Right atrium auricular region (tissue), 2 donors: Measurements from ENCODE around the gene ALDH4A1. TPM values are rescaled to one million over a fixed set of nuclear protein-coding genes. Genes with fewer than 3 reads are reported as not detected.

ENCODE experiments used
- DNase-seq: peaks from one replicate; pipeline ENCODE4 v3.0.0-alpha.2; 2019; ENCODE audit warnings: low spot score
- H3K27ac ChIP-seq, 2 donors: fragments of 200-600 bp; sonication (generic); 1 replicate in 1 of 2; 2 replicates in 1 of 2; pipeline ENCODE4 v1.5.1; 2016 to 2019
- H3K27me3 ChIP-seq, 2 donors: fragments of 200-600 bp; sonication (generic); one replicate each; pipeline versions ENCODE4 v1.5.1 to v1.6.0; 2017 to 2019
- H3K36me3 ChIP-seq: fragments of 200-600 bp; sonication (generic); one replicate; pipeline ENCODE4 v1.5.1; 2016
- H3K4me1 ChIP-seq, 2 donors: fragments of 200-600 bp; sonication (generic); one replicate each; pipeline versions ENCODE4 v1.5.1 to v1.6.0; 2017 to 2019
- H3K4me3 ChIP-seq, 2 donors: fragments of 200-600 bp; sonication (generic); 1 replicate in 1 of 2; 2 replicates in 1 of 2; pipeline ENCODE4 v1.5.1; 2017 to 2019; ENCODE audit warnings: mild to moderate bottlenecking in 1 of 2, moderate library complexity in 1 of 2
- H3K9me3 ChIP-seq, 2 donors: fragments of 200-600 bp; sonication (generic); one replicate each; pipeline ENCODE4 v1.5.1; 2019
- total RNA-seq, 2 donors: library from RNA; depleted of rRNA; stranded (reverse); fragments of >200 nt; gene quantifications; one replicate each; pipeline ENCODE4 v1.1.0, GENCODE V29; 2016
- TF ChIP-seq, protein P1 (sequence below), 2 donors: fragments of 200-600 bp; sonication (generic); IDR thresholded peaks; one replicate each; pipeline ENCODE4 v1.5.1; 2019; ENCODE audit warnings: antibody characterized with exemption in 2 of 2

Gene ALDH4A1
- total RNA-seq, 2 donors from 2014 or later = 22.6 to 27.3 TPM

DNA sequence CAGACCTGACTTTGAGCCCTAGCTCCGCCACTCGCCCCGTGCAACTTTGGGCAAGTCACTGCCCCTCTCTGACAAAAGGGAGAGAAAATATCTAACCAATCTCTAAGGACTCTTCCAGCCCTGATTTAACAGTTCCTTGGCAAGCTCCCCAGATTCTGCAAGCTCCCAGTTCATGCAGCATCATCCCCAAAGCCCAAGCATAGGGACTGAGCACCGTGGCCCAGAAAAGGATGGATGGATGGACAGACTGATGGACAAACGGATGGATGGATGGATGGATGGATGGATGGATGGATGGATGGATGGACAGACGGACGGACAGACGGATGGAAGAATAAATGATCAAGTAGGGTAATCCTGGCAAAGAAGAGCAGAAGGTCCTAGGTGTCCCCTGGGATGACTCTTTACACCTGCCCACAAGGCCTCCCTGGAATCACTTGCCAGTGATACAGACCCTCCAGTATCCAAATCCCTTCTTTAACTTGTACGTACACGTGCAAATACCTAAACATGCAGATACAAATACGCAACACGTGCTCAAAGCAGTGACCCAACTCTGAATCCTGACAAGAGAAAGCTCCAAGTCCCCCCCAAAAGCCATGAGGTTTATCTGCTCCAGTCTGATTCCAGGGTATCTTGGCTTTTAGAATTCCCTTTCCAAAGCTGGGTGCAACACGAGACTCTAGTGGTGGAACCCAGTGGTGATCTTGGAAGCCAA, 38.1 kb upstream of the ALDH4A1 start:
- no peak overlapping the region for H3K27ac ChIP-seq
- DNase-seq = no peak

DNA sequence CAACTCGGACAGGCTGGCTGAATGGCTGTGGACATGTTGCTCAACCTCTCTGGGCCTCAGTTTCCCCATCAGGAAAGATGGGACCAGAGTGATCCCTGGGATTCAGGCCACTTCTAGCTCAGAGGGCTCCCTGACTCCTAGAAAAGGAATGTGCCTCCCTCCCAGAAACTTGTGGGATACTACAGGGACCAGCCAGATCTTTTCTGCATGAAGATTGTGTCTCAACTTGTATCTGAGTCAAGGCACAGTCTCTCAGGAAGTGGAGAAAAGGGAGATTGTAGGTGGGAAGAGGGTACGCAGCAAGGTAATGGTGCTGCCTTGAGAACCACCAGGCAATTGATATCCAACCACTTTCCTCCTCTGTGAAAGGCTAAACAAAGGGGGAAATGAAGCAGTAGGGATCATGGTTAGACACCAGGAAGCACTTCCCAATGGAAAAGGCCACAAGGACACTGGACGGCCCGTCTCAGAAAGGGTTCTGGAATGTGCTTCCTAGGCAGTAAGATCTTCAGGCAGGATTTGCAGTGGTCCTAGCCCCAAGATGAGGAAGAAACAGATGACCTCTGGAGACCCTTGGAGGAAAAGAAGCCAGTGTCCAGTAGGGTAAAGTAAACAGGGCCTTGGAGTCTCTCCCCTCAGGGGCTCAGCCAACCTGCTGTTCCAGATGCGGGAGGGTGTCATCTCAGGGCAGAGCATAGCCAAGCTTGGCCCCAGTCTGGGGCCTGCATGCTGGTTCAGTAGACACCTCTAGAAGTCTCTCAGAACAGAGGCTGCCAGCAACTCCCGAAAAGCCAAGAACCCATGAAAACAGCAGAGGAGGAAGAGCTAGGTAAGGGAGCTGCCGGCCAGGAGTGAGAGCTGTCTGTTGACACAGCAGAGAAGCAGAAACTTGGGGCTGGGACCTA, 37.3 kb upstream of the ALDH4A1 start:
- TF ChIP-seq, protein P1, sequence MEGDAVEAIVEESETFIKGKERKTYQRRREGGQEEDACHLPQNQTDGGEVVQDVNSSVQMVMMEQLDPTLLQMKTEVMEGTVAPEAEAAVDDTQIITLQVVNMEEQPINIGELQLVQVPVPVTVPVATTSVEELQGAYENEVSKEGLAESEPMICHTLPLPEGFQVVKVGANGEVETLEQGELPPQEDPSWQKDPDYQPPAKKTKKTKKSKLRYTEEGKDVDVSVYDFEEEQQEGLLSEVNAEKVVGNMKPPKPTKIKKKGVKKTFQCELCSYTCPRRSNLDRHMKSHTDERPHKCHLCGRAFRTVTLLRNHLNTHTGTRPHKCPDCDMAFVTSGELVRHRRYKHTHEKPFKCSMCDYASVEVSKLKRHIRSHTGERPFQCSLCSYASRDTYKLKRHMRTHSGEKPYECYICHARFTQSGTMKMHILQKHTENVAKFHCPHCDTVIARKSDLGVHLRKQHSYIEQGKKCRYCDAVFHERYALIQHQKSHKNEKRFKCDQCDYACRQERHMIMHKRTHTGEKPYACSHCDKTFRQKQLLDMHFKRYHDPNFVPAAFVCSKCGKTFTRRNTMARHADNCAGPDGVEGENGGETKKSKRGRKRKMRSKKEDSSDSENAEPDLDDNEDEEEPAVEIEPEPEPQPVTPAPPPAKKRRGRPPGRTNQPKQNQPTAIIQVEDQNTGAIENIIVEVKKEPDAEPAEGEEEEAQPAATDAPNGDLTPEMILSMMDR (IDR thresholded peaks at IDR 0.05) = no peak
- H3K27ac ChIP-seq = no peak overlapping the region
- H3K4me1 ChIP-seq = peaks cover 0 to 55% of the 10 kb centered on the region in 2 donors
- no peak for DNase-seq
- H3K36me3 ChIP-seq = no peaks in the 10 kb centered on the region
- H3K4me3 ChIP-seq = no peak overlapping the region
- H3K9me3 ChIP-seq = no peaks in the 10 kb centered on the region
- no peaks in the 10 kb centered on the region for H3K27me3 ChIP-seq

More for the DNA sequence above, 38.1 kb upstream of the ALDH4A1 start:
- Histone ChIP-seq H3K27me3 (no peaks in the 10 kb centered on the region), H3K4me3 (no peak overlapping the region), H3K36me3 (no peaks in the 10 kb centered on the region), H3K9me3 (no peaks in the 10 kb centered on the region), H3K4me1 (peaks cover 0 to 63% of the 10 kb centered on the region in 2 donors)
- TF ChIP-seq, protein P1 (IDR thresholded peaks at IDR 0.05) = no peak

DNA sequence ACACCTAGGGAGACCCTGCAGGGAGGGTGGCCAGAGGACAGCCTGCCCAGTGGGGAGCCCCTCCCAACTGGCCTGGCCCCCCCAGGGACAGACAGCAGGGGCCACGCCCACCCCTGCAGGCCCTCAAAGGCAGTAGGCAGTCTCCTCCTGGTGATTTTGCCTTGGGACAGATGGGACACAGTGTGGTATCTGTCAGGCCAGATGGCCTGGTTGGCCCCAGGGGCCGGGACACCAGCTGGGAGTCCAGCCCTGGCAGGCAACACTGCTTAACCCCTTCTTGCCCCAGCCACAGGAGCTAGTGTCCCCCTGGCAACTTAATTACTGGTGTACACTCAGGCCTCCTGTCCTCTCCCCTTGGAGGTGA, 36.3 kb upstream of the ALDH4A1 start:
- Histone ChIP-seq H3K9me3 (no peaks in the 10 kb centered on the region), H3K27me3 (no peaks in the 10 kb centered on the region), H3K27ac (peak overlapping the region in 1 of 2 donors; percentile 8), H3K4me3 (no peak overlapping the region), H3K4me1 (peaks cover 0 to 47% of the 10 kb centered on the region in 2 donors), H3K36me3 (no peaks in the 10 kb centered on the region)
- DNase-seq = no peak
- TF ChIP-seq, protein P1 (IDR thresholded peaks at IDR 0.05) = no peak

DNA sequence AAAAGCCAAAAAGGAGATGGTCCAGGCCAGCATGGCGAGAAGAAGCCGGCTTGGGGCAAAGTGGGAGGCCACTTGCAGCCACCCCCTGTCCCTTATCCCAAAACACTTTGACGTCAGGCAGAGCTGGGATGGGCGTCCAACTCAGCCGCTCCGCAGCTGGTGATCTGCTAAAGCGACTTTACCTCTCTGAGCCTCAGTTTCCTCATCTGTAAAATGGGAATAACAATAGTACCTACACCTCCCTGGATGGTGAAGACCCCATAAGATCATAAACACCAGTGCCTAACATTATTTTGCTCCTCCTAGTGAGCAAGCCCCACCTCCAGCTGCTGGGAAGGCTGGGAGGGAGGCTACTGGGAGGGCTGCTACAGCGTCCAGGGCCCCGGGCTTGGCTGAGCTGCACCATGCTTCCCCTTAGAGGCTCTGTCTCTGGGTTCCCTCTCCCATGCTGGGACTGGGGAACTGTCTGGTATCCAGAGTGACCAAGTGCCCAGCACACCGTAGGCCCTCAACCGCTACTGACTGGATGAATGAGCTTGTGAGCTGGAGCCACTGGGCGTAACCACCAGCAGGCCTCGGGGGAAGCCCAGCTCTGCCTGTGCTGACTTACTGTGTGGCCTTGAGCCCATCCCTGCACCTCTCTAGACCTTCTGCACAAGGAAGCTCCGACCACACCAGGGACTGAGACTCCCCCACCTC, 35.8 kb upstream of the ALDH4A1 start:
- DNase-seq = no peak
- Histone ChIP-seq H3K4me1 (peaks cover 0 to 47% of the 10 kb centered on the region in 2 donors), H3K27ac (no peak overlapping the region), H3K36me3 (no peaks in the 10 kb centered on the region), H3K9me3 (no peaks in the 10 kb centered on the region), H3K27me3 (no peaks in the 10 kb centered on the region), H3K4me3 (no peak overlapping the region)
- TF ChIP-seq, protein P1 (IDR thresholded peaks at IDR 0.05) = no peak

DNA sequence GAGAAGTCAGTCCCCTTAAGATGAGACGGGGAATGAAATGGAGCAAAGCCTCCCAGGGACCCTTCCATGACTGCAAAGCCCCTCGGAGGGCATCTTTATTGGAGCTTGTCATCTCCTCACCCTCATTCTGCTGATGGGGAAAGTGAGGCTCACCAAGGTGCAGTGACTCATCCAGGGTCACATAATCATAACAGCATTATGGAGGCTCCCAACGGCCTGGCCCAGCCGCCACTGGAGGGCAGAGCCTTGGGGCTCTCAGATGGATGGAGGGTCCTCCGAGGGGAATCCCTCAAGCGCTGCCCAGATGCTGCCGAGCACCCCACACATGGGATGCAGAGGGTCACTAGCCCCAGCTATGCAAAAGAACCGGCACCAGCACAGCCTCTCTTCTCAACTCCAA, 35.2 kb upstream of the ALDH4A1 start:
- TF ChIP-seq, protein P1 (IDR thresholded peaks at IDR 0.05) = no peak
- no peak overlapping the region for H3K4me3 ChIP-seq
- no peaks in the 10 kb centered on the region for H3K9me3 ChIP-seq
- H3K36me3 ChIP-seq = no peaks in the 10 kb centered on the region
- no peak overlapping the region for H3K27ac ChIP-seq
- peaks cover 0 to 45% of the 10 kb centered on the region in 2 donors for H3K4me1 ChIP-seq
- no peaks in the 10 kb centered on the region for H3K27me3 ChIP-seq
- DNase-seq = no peak
